ENCODE data around the gene INA. TPM values are rescaled to one million over a fixed set of nuclear protein-coding genes. Genes with fewer than 3 reads are reported as not detected.
A peak's percentile ranks its signal among the peaks of the same experiment; 100 is the strongest.

INA gene
- polyA plus RNA-seq, 3 donors, result 0.64 to 0.72 (median 0.69) TPM

GRCh38 chr10:103265717-103266329 lies 11.1 kb upstream of the INA start:
- peak in 2 of 3 donors; percentile 73 to 76 for DNase-seq (ENCODE audit: low read depth in 3 of 3, low spot score in 2 of 3)

GRCh38 chr10:103273041-103273441 lies 3.9 kb upstream of the INA start:
- DNase-seq (ENCODE audit: low read depth in 3 of 3, low spot score in 2 of 3), result no peak

- DNase-seq (ENCODE audit: low read depth in 3 of 3, low spot score in 2 of 3), result no peak
Measured at GRCh38 chr10:103276251-103276895, 565 bp upstream of the INA start.

GRCh38 chr10:103277713-103278536 lies 987 bp downstream of the INA start:
- no peak for DNase-seq (ENCODE audit: low read depth in 3 of 3, low spot score in 2 of 3)

- DNase-seq (ENCODE audit: low read depth in 3 of 3, low spot score in 2 of 3), result no peak
Measured at GRCh38 chr10:103278537-103278823, 1.5 kb downstream of the INA start.

- peak in 2 of 3 donors; percentile 33 to 53 for DNase-seq (ENCODE audit: low read depth in 3 of 3, low spot score in 2 of 3)
Measured at GRCh38 chr10:103278862-103279298, 1.9 kb downstream of the INA start.

- DNase-seq (ENCODE audit: low read depth in 3 of 3, low spot score in 2 of 3), result no peak
Measured at GRCh38 chr10:103280031-103280430, 3.1 kb downstream of the INA start.

GRCh38 chr10:103280506-103280905 lies 3.6 kb downstream of the INA start:
- no peak for DNase-seq (ENCODE audit: low read depth in 3 of 3, low spot score in 2 of 3)

- DNase-seq (ENCODE audit: low read depth in 3 of 3, low spot score in 2 of 3), result no peak
Measured at GRCh38 chr10:103281753-103282152, 4.8 kb downstream of the INA start.

GRCh38 chr10:103282961-103283360 lies 6.0 kb downstream of the INA start:
- DNase-seq (ENCODE audit: low read depth in 3 of 3, low spot score in 2 of 3), result no peak

GRCh38 chr10:103284170-103284569 lies 7.2 kb downstream of the INA start:
- DNase-seq (ENCODE audit: low read depth in 3 of 3, low spot score in 2 of 3), result no peak

GRCh38 chr10:103287992-103288391 lies 11.1 kb downstream of the INA start:
- no peak for DNase-seq (ENCODE audit: low read depth in 3 of 3, low spot score in 2 of 3)

- no peak for DNase-seq (ENCODE audit: low read depth in 3 of 3, low spot score in 2 of 3)
Measured at GRCh38 chr10:103291588-103291987, 14.7 kb downstream of the INA start.

GRCh38 chr10:103295374-103296015 lies 18.6 kb downstream of the INA start:
- DNase-seq (ENCODE audit: low read depth in 3 of 3, low spot score in 2 of 3), result no peak

GRCh38 chr10:103307594-103307993 lies 30.7 kb downstream of the INA start:
- no peak for DNase-seq (ENCODE audit: low read depth in 3 of 3, low spot score in 2 of 3)

GRCh38 chr10:103310197-103310596 lies 33.3 kb downstream of the INA start:
- DNase-seq (ENCODE audit: low read depth in 3 of 3, low spot score in 2 of 3), result no peak

- DNase-seq (ENCODE audit: low read depth in 3 of 3, low spot score in 2 of 3), result no peak
Measured at GRCh38 chr10:103316087-103316486, 39.1 kb downstream of the INA start.

- no peak for DNase-seq (ENCODE audit: low read depth in 3 of 3, low spot score in 2 of 3)
Measured at GRCh38 chr10:103327906-103328305, 51.0 kb downstream of the INA start.

- no peak for DNase-seq (ENCODE audit: low read depth in 3 of 3, low spot score in 2 of 3)
Measured at GRCh38 chr10:103333934-103334520, 57.1 kb downstream of the INA start.

- no peak for DNase-seq (ENCODE audit: low read depth in 3 of 3, low spot score in 2 of 3)
Measured at GRCh38 chr10:103334567-103334966, 57.6 kb downstream of the INA start.

- DNase-seq (ENCODE audit: low read depth in 3 of 3, low spot score in 2 of 3), result no peak
Measured at GRCh38 chr10:103336370-103336769, 59.4 kb downstream of the INA start.

Measured in right renal cortex interstitium (tissue), 3 donors.